DND-41 (cell line): ENCODE measurements around the gene IGFBP7.

ENCODE experiments used
- ATAC-seq: fragments of 200-7000 bp; cut with Tn5 transposase; 3 replicates; pipeline ENCODE4 v1.9.1; 2021; ENCODE audit warnings: low read depth; ENCODE audit not compliant: insufficient read depth
- DNase-seq: peaks from one replicate; pipeline ENCODE4 v3.0.0-alpha.2; 2020
- H2AFZ ChIP-seq: 2 replicates; pipeline ENCODE4 v1.6.0; 2012; ENCODE audit warnings: low read depth, low read length
- H3K27ac ChIP-seq: 2 replicates; pipeline ENCODE4 v1.5.1; 2012; ENCODE audit warnings: low read length, inconsistent platforms
- H3K27me3 ChIP-seq: fragments of 200-600 bp; sonication (generic); 2 replicates; pipeline ENCODE4 v1.6.0; 2012; ENCODE audit warnings: low read length, mild to moderate bottlenecking, inconsistent platforms; ENCODE audit not compliant: insufficient read depth, poor library complexity
- H3K36me3 ChIP-seq: 2 replicates; pipeline ENCODE4 v1.5.1; 2012; ENCODE audit warnings: low read length, inconsistent platforms; ENCODE audit not compliant: insufficient read depth
- H3K4me1 ChIP-seq: 2 replicates; pipeline ENCODE4 v1.5.1; 2012; ENCODE audit warnings: mild to moderate bottlenecking, low read length; ENCODE audit not compliant: insufficient read depth
- H3K4me2 ChIP-seq: 2 replicates; pipeline ENCODE4 v1.6.0; 2012; ENCODE audit warnings: mild to moderate bottlenecking, moderate library complexity, low read length, inconsistent platforms; ENCODE audit not compliant: insufficient read depth
- H3K4me3 ChIP-seq, 2 experiments: fragments of 200-600 bp in 1 of 2; shearing (Covaris generic) in 1 of 2; 2 replicates each; pipeline ENCODE4 v1.5.1; 2012 to 2016; ENCODE audit warnings: inconsistent platforms in 2 of 2, low read length in 2 of 2, mild to moderate bottlenecking in 2 of 2, low read depth in 1 of 2, moderate library complexity in 1 of 2
- H3K79me2 ChIP-seq: 2 replicates; pipeline ENCODE4 v1.6.0; 2012; ENCODE audit warnings: low read length, inconsistent platforms; ENCODE audit not compliant: insufficient read depth
- H3K9ac ChIP-seq: 2 replicates; pipeline ENCODE4 v1.6.0; 2012; ENCODE audit warnings: low read depth, mild to moderate bottlenecking, inconsistent platforms, low read length, moderate library complexity
- H3K9me3 ChIP-seq: 2 replicates; pipeline ENCODE4 v1.5.1; 2012; ENCODE audit warnings: low read length, moderate library complexity, mild to moderate bottlenecking, inconsistent platforms; ENCODE audit not compliant: insufficient read depth, severe bottlenecking
- H4K20me1 ChIP-seq: 2 replicates; pipeline ENCODE4 v1.6.0; 2012; ENCODE audit warnings: low read length; ENCODE audit not compliant: insufficient read depth
- CTCF ChIP-seq: IDR thresholded peaks from 2 replicates; pipeline ENCODE4 v1.5.1; 2012; ENCODE audit warnings: borderline replicate concordance, low read length, moderate library complexity, mild to moderate bottlenecking; ENCODE audit not compliant: poor library complexity, severe bottlenecking; ENCODE audit errors: extremely low read depth
- EZH2 ChIP-seq: IDR thresholded peaks from 3 replicates; pipeline ENCODE4 v1.6.1; 2012; ENCODE audit warnings: borderline replicate concordance, low read depth, mild to moderate bottlenecking, moderate library complexity, low read length, inconsistent platforms; ENCODE audit not compliant: severe bottlenecking

IGFBP7 gene

GRCh38 chr4:57139783-57140182 lies 29.6 kb upstream of the IGFBP7 start:
- Histone ChIP-seq H3K4me2 (no peak overlapping the region), H3K36me3 (no peaks in the 10 kb centered on the region), H2AFZ (no peak overlapping the region), H3K9ac (no peak overlapping the region), H3K27ac (no peak overlapping the region), H3K4me1 (no peaks in the 10 kb centered on the region), H3K27me3 (no peaks in the 10 kb centered on the region), H3K79me2 (no peaks in the 10 kb centered on the region), H3K9me3 (no peaks in the 10 kb centered on the region), H4K20me1 (no peaks in the 10 kb centered on the region), H3K4me3 (no peak overlapping the region)
- no peak for ATAC-seq
- no peak for TF ChIP-seq EZH2
- TF ChIP-seq CTCF: no peak
- DNase-seq: no peak

DNA sequence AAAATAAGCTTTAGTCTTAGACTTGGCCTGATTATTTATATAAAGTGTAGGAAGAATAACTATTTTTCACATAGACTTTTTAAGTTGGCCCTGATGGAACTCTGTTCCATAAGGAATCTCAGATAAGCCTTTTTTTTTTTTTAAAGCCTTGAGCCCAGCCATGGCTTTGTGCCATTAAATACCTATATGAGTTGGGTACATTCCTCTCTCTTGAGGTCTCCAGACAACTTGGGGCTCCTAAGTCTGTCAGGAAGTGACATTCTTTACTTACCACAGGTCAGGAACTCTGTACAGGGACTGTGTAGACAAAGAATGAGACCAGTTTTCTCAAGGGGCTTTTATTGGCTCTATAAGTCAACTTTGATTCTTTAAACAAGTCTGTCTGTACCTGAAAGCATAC lies 27.1 kb upstream of the IGFBP7 start:
- Histone ChIP-seq H2AFZ (no peak overlapping the region), H3K4me2 (no peak overlapping the region), H3K4me1 (no peaks in the 10 kb centered on the region), H3K4me3 (no peak overlapping the region), H3K27me3 (no peaks in the 10 kb centered on the region), H3K9me3 (no peaks in the 10 kb centered on the region), H3K27ac (no peak overlapping the region), H3K9ac (no peak overlapping the region), H4K20me1 (no peaks in the 10 kb centered on the region), H3K79me2 (no peaks in the 10 kb centered on the region), H3K36me3 (no peaks in the 10 kb centered on the region)
- no peak for ATAC-seq
- no peak for DNase-seq
- TF ChIP-seq EZH2 (no peak), CTCF (no peak)

DNA sequence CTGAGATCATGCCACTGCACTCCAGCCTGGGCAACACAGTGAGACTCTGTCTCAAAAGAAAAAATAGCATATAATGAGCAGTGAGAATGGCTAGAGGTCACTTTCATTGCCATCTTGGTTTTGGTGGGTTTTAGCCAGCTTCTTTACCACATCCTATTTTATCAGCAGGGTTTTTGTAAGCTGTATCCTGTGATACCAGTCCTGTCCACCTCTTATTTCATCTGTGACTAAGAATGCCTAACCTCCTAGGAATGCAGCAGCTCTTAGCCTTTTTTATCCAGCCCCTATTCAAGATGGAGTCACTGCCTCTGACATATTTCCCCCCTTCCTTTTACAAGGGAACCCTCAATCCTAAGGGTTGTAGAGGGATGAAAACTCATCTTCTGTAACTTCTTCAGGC lies 26.1 kb upstream of the IGFBP7 start:
- Histone ChIP-seq H3K27me3 (no peaks in the 10 kb centered on the region), H3K79me2 (no peaks in the 10 kb centered on the region), H3K4me1 (no peaks in the 10 kb centered on the region), H3K9ac (no peak overlapping the region), H3K9me3 (no peaks in the 10 kb centered on the region), H3K4me3 (no peak overlapping the region), H3K36me3 (no peaks in the 10 kb centered on the region), H4K20me1 (no peaks in the 10 kb centered on the region), H3K4me2 (no peak overlapping the region), H2AFZ (no peak overlapping the region), H3K27ac (no peak overlapping the region)
- no peak for TF ChIP-seq EZH2
- no peak for TF ChIP-seq CTCF
- DNase-seq: no peak
- no peak for ATAC-seq

- Histone ChIP-seq H3K9me3 (no peaks in the 10 kb centered on the region), H3K36me3 (no peaks in the 10 kb centered on the region), H3K27ac (no peak overlapping the region), H2AFZ (no peak overlapping the region), H3K27me3 (no peaks in the 10 kb centered on the region), H4K20me1 (no peaks in the 10 kb centered on the region), H3K79me2 (no peaks in the 10 kb centered on the region), H3K9ac (no peak overlapping the region), H3K4me1 (no peaks in the 10 kb centered on the region), H3K4me3 (no peak overlapping the region), H3K4me2 (no peak overlapping the region)
- DNase-seq (no peak), ATAC-seq (no peak)
- TF ChIP-seq CTCF (no peak), EZH2 (no peak)
Measured at GRCh38 chr4:57132743-57133137, 22.6 kb upstream of the IGFBP7 start.
